Measurements from ENCODE around the gene TSPAN10. TPM values are rescaled to one million over a fixed set of nuclear protein-coding genes. Genes with fewer than 3 reads are reported as not detected.

TSPAN10 gene
- total RNA-seq, 1 experiment from 2014 or later, result 1.2 TPM

DNA sequence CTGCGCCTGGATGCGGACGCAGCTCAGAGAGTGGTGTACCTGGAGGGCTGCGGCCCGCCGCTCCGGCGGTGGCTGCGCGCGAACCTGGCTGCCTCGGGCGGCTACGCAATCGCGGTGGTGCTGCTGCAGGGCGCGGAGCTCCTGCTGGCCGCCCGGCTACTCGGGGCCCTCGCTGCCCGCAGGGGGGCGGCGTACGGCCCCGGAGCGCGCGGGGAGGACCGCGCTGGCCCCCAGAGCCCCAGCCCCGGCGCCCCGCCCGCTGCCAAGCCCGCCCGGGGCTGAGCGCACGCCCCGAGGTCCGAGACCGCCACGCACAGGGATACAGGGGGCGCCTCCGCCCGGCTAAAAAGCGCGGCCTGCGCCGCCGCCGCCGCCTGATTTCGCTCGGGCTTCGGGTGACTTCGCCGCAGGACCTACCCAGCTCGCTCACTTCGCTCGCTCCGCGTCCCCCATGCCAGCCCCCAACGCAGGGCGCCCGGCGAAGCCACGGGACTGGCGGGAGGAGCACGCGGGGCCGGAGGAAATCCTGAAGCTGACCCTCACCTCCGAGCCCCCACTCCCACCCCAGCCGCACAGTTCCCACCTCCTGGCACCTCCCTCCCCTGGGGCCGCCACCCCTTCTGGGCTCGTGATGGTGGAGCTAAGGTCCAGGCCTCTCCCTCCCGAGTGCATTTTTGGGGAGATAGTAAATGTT is 11.2 kb downstream of the TSPAN10 start:
- H3K4me1 Mint-ChIP-seq, result peaks cover 8 to 10% of the 10 kb centered on the region in 2 experiments; a peak in 3 of 4 replicates
- no peak overlapping the region for H4K91ac ChIP-seq (ENCODE audit: insufficient read length, low read depth, low read length)
- DNase-seq, result peak; percentile 47
- no peak overlapping the region for H2BK120ac ChIP-seq (ENCODE audit: low read depth, low read length, poor library complexity, severe bottlenecking)
- no peak overlapping the region for H3K18ac ChIP-seq (ENCODE audit: insufficient read length, low read depth, low read length)
- H3K27me3 Mint-ChIP-seq (ENCODE audit: low read depth), result no peaks in the 10 kb centered on the region; the same call in 1 of the 2 replicates
- no peak overlapping the region for H2BK12ac ChIP-seq (ENCODE audit: insufficient read length, low read depth, low read length)
- H3K23me2 ChIP-seq (ENCODE audit: insufficient read length, low read depth, low read length, poor library complexity, severe bottlenecking), result no peaks in the 10 kb centered on the region
- H3K4ac ChIP-seq (ENCODE audit: low read depth, low read length), result no peak overlapping the region
- no peak for TF ChIP-seq CTCF (conservative IDR thresholded peaks at IDR 0.05)
- H3K4me3 Mint-ChIP-seq, result peak overlapping the region in 1 of 2 experiments; percentile 48; a peak in 2 of 5 replicates
- H3K14ac ChIP-seq (ENCODE audit: insufficient read depth, low read length), result no peak overlapping the region
- no peak overlapping the region for H3K56ac ChIP-seq (ENCODE audit: insufficient read length, low read depth, low read length)
- no peaks in the 10 kb centered on the region for H3K79me2 ChIP-seq (ENCODE audit: insufficient read depth, low read length)
- no peak overlapping the region for H3K23ac ChIP-seq (ENCODE audit: insufficient read length, low read depth, low read length)
- no CpG with 5 or more reads among the region's 78 CpGs for WGBS (ENCODE audit: extremely low coverage, insufficient read length, low lambda C conversion rate)
- H2BK20ac ChIP-seq (ENCODE audit: low read depth, low read length, poor library complexity, severe bottlenecking), result no peak overlapping the region
- no peak overlapping the region for H3K4me2 ChIP-seq (ENCODE audit: insufficient read depth, insufficient read length, low read length)
- H3K27ac ChIP-seq (ENCODE audit: insufficient read length, low read depth, low read length), result no peak overlapping the region
- H3K9me3 Mint-ChIP-seq, result no peaks in the 10 kb centered on the region; a peak in 2 of 5 replicates
- no peaks in the 10 kb centered on the region for H4K20me1 ChIP-seq (ENCODE audit: control insufficient read depth, insufficient read depth, insufficient read length)
- no peaks in the 10 kb centered on the region for H3K79me1 ChIP-seq (ENCODE audit: insufficient read depth, low read depth, low read length, poor library complexity, severe bottlenecking)
- H3K9me3 ChIP-seq (ENCODE audit: control insufficient read depth, low read depth, low read length), result no peaks in the 10 kb centered on the region
- H3K9ac ChIP-seq (ENCODE audit: extremely low read depth, insufficient read length, low read length), result no peak overlapping the region
- H3K27me3 ChIP-seq (ENCODE audit: insufficient read depth, low read length), result no peaks in the 10 kb centered on the region; the same call in 1 of the 2 replicates
- H4K5ac ChIP-seq (ENCODE audit: insufficient read length, low read depth, low read length), result no peak overlapping the region
- no peak overlapping the region for H2AFZ ChIP-seq (ENCODE audit: low read length)
- no peak overlapping the region for H3K27ac Mint-ChIP-seq
- H2BK15ac ChIP-seq (ENCODE audit: low read depth, low read length), result no peak overlapping the region
- no peak overlapping the region for H3T11ph ChIP-seq (ENCODE audit: low read length)
- H4K8ac ChIP-seq (replicated peaks; ENCODE audit: insufficient read length, low read depth, low read length), result no peak overlapping the region
- no peak overlapping the region for H2AK5ac ChIP-seq (ENCODE audit: insufficient read length, low read length)
- H2BK5ac ChIP-seq (ENCODE audit: insufficient read length, low read length), result no peak overlapping the region
- no peaks in the 10 kb centered on the region for H3K4me1 ChIP-seq (ENCODE audit: insufficient read depth, low read length)
- H3K36me3 Mint-ChIP-seq (ENCODE audit: insufficient read depth in 1 of 3, low read depth in 3 of 3), result no peaks in the 10 kb centered on the region

All from H9 (cell line).